ENCODE data around the gene OR52I2. TPM values are rescaled to one million over a fixed set of nuclear protein-coding genes. Genes with fewer than 3 reads are reported as not detected.

The OR52I2 gene
- total RNA-seq, 1 donor = not detected

DNA sequence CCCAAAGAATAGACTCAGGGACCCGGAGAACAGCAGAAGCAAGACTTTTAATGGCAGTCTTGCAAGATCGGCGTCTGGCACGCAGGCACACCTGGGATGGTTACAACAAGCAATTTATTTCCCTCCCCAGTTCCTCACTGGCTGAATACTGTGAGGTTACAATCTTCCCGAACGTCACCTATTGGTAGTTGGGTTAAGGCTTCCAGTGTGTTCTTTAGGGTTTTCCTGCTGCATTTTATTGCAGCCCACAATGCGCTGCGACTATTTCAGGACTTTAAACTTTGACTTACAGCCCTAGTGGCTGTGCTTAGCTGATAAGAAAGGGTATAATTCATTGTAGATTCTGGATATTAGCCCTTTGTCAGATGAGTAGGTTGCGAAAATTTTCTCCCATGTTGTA is 38.0 kb downstream of the OR52I2 start:
- no peak for DNase-seq (ENCODE audit: low read depth)
- no peak overlapping the region for H3K4me3 ChIP-seq (ENCODE audit: low read depth, low read length)
- TF ChIP-seq, protein P1, sequence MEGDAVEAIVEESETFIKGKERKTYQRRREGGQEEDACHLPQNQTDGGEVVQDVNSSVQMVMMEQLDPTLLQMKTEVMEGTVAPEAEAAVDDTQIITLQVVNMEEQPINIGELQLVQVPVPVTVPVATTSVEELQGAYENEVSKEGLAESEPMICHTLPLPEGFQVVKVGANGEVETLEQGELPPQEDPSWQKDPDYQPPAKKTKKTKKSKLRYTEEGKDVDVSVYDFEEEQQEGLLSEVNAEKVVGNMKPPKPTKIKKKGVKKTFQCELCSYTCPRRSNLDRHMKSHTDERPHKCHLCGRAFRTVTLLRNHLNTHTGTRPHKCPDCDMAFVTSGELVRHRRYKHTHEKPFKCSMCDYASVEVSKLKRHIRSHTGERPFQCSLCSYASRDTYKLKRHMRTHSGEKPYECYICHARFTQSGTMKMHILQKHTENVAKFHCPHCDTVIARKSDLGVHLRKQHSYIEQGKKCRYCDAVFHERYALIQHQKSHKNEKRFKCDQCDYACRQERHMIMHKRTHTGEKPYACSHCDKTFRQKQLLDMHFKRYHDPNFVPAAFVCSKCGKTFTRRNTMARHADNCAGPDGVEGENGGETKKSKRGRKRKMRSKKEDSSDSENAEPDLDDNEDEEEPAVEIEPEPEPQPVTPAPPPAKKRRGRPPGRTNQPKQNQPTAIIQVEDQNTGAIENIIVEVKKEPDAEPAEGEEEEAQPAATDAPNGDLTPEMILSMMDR (IDR thresholded peaks at IDR 0.05; ENCODE audit: insufficient read depth, low read depth, low read length) = no peak

DNA sequence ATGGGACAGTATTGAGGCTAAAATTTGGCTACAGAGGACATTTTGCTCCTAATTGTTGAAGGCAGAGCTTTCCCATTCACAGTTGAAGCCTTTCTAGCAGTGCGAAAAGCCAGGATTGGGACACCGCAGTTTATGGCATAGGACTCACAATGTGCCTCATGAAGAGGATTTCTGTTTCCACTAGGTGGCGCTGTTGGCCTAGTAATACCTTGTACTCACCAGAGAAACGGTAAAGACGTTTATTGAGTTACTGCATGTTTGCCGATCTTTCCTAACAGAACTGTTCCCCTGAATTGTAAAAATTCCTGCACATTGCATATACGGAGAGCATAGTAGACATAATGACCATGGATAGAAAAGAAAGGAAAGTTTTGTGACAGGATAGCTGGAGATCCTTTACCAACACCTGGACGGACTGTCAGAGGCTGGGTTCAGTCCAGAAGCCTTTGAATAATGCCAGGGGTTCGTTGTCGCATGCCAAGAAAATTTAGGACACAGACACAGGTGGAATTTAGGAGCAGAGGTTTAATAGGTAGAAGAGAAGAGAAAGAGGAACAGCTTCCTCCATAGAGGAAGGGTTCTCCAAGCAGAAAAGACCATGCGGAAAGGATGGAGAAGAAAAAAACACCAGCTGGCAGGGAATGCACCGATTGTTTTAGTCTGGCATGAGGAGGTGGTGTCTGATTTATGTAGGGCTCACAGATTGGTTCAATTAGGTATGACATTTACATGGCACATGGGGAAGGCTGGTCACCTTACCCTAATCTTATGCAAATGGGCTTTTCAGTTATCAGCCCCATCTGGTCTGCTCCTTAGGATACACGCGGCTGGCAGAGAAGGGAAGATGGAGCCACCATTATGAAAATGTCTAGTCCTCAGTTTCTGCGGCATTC is 44.9 kb downstream of the OR52I2 start:
- TF ChIP-seq, protein P1 (IDR thresholded peaks at IDR 0.05; ENCODE audit: insufficient read depth, low read depth, low read length) = peak; percentile 78
- DNase-seq (ENCODE audit: low read depth) = peak; percentile 82

DNA sequence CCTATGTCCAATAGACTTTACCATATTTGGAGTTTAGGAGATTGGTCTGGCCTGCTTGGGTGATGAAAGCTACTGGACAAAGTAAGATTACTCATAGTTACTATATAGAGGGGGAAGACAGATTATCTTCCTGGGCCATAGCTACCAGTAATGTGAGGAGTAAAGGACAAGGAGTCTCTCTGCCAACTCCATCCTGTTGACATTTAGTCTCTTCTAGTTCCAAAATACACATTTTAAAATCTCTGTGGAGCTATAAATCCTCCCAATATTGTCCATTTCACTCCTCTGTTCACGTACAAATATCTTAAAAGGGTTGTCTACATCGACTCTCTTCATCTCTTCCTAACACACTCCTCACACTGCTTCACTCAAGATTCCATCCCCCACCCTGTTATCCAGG is 54.6 kb downstream of the OR52I2 start:
- no peak overlapping the region for H3K4me3 ChIP-seq (ENCODE audit: low read depth, low read length)
- DNase-seq (ENCODE audit: low read depth) = no peak
- TF ChIP-seq, protein P1 (IDR thresholded peaks at IDR 0.05; ENCODE audit: insufficient read depth, low read depth, low read length) = no peak

More for the DNA sequence above, 44.9 kb downstream of the OR52I2 start:
- no peak overlapping the region for H3K4me3 ChIP-seq (ENCODE audit: low read depth, low read length)

DNA sequence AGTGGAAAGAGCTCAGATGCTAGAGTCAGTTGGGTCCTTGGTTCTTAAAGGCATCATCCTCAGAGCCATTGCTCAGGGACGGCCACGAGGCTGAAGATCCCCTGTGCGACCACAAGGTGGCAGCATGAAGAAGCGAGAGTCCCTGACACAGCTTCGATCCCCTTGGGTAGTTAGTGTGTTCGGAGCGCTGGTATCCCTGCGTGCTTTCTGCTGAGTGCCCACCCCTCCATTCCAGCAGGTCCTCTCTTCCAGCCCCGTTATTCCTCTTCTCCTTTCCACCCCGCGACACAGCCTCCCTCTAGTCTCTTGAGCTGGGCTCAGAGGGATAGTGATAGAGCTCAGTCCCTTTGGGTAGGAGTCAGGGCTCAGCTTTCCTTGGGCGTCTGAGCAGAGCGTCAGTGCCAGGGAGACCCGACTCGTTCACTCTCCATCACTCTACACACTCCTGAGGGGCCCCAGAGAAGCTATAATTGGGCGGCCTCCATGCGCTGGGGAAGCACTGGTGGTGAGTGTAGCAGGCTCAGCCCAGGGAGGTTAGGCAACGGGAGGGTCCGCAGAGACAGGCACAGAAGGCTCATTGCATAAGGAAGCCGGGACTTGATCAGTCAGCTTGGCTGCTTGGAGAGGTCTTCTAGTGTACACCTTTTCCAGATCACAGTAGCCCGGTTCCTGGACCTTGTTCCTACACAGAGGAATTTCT is 55.6 kb downstream of the OR52I2 start, which contains the start of gene OR51D1:
Gene OR51D1, plus strand, starts transcription at position 516 of the 700 bp plus-strand sequence. CDS start 2,314 bp downstream, outside the sequence.
- H3K4me3 ChIP-seq (ENCODE audit: low read depth, low read length) = peak within 1 kb of the TSS; percentile 21
- TF ChIP-seq, protein P1 (IDR thresholded peaks at IDR 0.05; ENCODE audit: insufficient read depth, low read depth, low read length) = peak; percentile 93
- peak; percentile 67 for DNase-seq (ENCODE audit: low read depth)

DNA sequence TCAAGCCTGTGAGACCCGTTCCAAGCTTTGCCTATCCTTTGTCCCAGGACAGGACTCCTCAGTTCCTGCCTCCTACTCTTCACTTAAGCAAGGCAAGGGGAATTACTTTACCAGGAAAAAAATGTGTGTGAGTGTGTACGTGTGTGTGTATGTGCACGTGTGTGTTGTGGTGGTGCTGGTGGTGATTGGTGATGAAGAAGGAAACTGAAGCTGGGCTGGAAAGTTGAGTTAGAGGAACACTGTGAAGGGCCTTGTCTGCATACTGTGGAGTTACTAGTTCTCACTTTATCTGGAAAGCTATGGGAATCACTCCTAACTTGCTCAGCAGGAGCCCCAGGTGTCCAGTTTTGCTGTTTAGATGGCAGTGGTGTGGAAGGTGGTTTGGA is 56.1 kb downstream of the OR52I2 start:
- TF ChIP-seq, protein P1 (IDR thresholded peaks at IDR 0.05; ENCODE audit: insufficient read depth, low read depth, low read length) = no peak
- H3K4me3 ChIP-seq (ENCODE audit: low read depth, low read length) = no peak overlapping the region
- no peak for DNase-seq (ENCODE audit: low read depth)

DNA sequence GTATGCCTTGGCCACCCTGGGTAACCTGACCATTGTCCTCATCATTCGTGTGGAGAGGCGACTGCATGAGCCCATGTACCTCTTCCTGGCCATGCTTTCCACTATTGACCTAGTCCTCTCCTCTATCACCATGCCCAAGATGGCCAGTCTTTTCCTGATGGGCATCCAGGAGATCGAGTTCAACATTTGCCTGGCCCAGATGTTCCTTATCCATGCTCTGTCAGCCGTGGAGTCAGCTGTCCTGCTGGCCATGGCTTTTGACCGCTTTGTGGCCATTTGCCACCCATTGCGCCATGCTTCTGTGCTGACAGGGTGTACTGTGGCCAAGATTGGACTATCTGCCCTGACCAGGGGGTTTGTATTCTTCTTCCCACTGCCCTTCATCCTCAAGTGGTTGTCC is 58.4 kb downstream of the OR52I2 start:
- DNase-seq (ENCODE audit: low read depth) = no peak
- TF ChIP-seq, protein P1 (IDR thresholded peaks at IDR 0.05; ENCODE audit: insufficient read depth, low read depth, low read length) = no peak
- no peak overlapping the region for H3K4me3 ChIP-seq (ENCODE audit: low read depth, low read length)
